Gastroesophageal sphincter (tissue), 4 donors: ENCODE data around the gene TAF1C. TPM values are rescaled to one million over a fixed set of nuclear protein-coding genes. Genes with fewer than 3 reads are reported as not detected.

Source experiments
- ATAC-seq: fragments of 150-250 bp; one replicate; pipeline ENCODE4 v1.9.1; 2016; ENCODE audit warnings: mild to moderate bottlenecking, moderate library complexity
- H3K27ac ChIP-seq, 4 donors: fragments of 200-600 bp; sonication (generic) in 3 of 4; 1 replicate in 3 of 4; 2 replicates in 1 of 4; pipeline ENCODE4 v1.5.1; 2016 to 2019
- H3K27me3 ChIP-seq: fragments of 200-600 bp; sonication (generic); one replicate; pipeline ENCODE4 v1.5.1; 2019
- H3K36me3 ChIP-seq, 2 donors: fragments of 200-600 bp; sonication (generic); one replicate each; pipeline ENCODE4 v1.5.1; 2019; ENCODE audit warnings: control low read depth in 1 of 2
- H3K4me1 ChIP-seq, 3 donors: fragments of 200-600 bp; sonication (generic); 1 replicate in 2 of 3; 2 replicates in 1 of 3; pipeline ENCODE4 v1.5.1; 2016 to 2019; ENCODE audit warnings: control low read depth in 2 of 3
- H3K4me3 ChIP-seq, 2 donors: fragments of 200-600 bp; sonication (generic); one replicate each; pipeline ENCODE4 v1.5.1; 2019; ENCODE audit warnings: mild to moderate bottlenecking in 1 of 2, moderate library complexity in 1 of 2
- H3K9me3 ChIP-seq, 3 donors: fragments of 200-600 bp; sonication (generic); one replicate each; pipeline ENCODE4 v1.5.1; 2017 to 2019; ENCODE audit warnings: control low read depth in 2 of 3
- EP300 ChIP-seq: sonication (generic); formaldehyde crosslinking; IDR thresholded peaks from one replicate; pipeline ENCODE4 v1.6.1; 2017; ENCODE audit warnings: antibody characterized with exemption, mild to moderate bottlenecking
- POLR2A ChIP-seq, 2 donors: fragments of 450-650 bp; IDR thresholded peaks; one replicate each; pipeline ENCODE4 v1.6.1; 2017; ENCODE audit warnings: antibody characterized with exemption in 2 of 2, mild to moderate bottlenecking in 2 of 2, moderate library complexity in 1 of 2
- POLR2AphosphoS5 ChIP-seq: sonication (generic); formaldehyde crosslinking; IDR thresholded peaks from one replicate; pipeline ENCODE4 v1.6.1; 2017; ENCODE audit warnings: antibody characterized with exemption
- WGBS, 2 donors: methylation state at CpG; one replicate each; pipeline ENCODE4 v1.1.5; 2018; ENCODE audit warnings: low coverage in 1 of 2; 5-methylcytosine and 5-hydroxymethylcytosine counted together
- total RNA-seq, 4 donors: library from RNA; depleted of rRNA; stranded (reverse); fragments of >200 nt; gene quantifications; one replicate each; pipeline ENCODE4 v1.1.0, GENCODE V29; 2016
- TF ChIP-seq, protein P1 (sequence below), 4 experiments: fragments of 200-600 bp in 2 of 4; fragments of 450-650 bp in 2 of 4; sonication (generic) in 1 of 4; IDR thresholded peaks; one replicate each; pipeline ENCODE4 v1.5.1; 2017 to 2019; ENCODE audit warnings: antibody characterized with exemption in 4 of 4, mild to moderate bottlenecking in 2 of 4, moderate library complexity in 2 of 4

Gene TAF1C
- total RNA-seq, 4 donors from 2014 or later: 16.1 to 51.4 (median 33.2) TPM

GRCh38 chr16:84138500-84138823, 48.4 kb downstream of the TAF1C start:
- 49 to 60% methylated on average over 2 of the region's 2 CpGs for WGBS, 2 donors
- ATAC-seq: no peak
- Histone ChIP-seq H3K4me3 (no peak overlapping the region), H3K4me1 (peaks cover 0 to 4% (median 0%) of the 10 kb centered on the region in 3 donors), H3K27me3 (no peaks in the 10 kb centered on the region), H3K36me3 (no peaks in the 10 kb centered on the region), H3K27ac (no peak overlapping the region), H3K9me3 (no peaks in the 10 kb centered on the region)
- TF ChIP-seq EP300: no peak
- TF ChIP-seq POLR2AphosphoS5: no peak
- TF ChIP-seq POLR2A (IDR thresholded peaks at IDR 0.05): no peak
- TF ChIP-seq, protein P1, sequence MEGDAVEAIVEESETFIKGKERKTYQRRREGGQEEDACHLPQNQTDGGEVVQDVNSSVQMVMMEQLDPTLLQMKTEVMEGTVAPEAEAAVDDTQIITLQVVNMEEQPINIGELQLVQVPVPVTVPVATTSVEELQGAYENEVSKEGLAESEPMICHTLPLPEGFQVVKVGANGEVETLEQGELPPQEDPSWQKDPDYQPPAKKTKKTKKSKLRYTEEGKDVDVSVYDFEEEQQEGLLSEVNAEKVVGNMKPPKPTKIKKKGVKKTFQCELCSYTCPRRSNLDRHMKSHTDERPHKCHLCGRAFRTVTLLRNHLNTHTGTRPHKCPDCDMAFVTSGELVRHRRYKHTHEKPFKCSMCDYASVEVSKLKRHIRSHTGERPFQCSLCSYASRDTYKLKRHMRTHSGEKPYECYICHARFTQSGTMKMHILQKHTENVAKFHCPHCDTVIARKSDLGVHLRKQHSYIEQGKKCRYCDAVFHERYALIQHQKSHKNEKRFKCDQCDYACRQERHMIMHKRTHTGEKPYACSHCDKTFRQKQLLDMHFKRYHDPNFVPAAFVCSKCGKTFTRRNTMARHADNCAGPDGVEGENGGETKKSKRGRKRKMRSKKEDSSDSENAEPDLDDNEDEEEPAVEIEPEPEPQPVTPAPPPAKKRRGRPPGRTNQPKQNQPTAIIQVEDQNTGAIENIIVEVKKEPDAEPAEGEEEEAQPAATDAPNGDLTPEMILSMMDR (IDR thresholded peaks at IDR 0.05): no peak

- no peaks in the 10 kb centered on the region for H3K9me3 ChIP-seq
- H3K4me3 ChIP-seq: no peak overlapping the region
- TF ChIP-seq EP300 (no peak), POLR2A (IDR thresholded peaks at IDR 0.05) (no peak), POLR2AphosphoS5 (no peak)
- TF ChIP-seq, protein P1 (IDR thresholded peaks at IDR 0.05): no peak
- no peaks in the 10 kb centered on the region for H3K36me3 ChIP-seq
- 89 to 94% methylated on average over 5 to 7 of the region's 7 CpGs for WGBS, 2 donors
- H3K27me3 ChIP-seq: no peaks in the 10 kb centered on the region
- no peak overlapping the region for H3K27ac ChIP-seq
- ATAC-seq: no peak
- H3K4me1 ChIP-seq: no peaks in the 10 kb centered on the region
These were observed 49.0 kb downstream of the TAF1C start for GRCh38 chr16:84137769-84138357.

DNA sequence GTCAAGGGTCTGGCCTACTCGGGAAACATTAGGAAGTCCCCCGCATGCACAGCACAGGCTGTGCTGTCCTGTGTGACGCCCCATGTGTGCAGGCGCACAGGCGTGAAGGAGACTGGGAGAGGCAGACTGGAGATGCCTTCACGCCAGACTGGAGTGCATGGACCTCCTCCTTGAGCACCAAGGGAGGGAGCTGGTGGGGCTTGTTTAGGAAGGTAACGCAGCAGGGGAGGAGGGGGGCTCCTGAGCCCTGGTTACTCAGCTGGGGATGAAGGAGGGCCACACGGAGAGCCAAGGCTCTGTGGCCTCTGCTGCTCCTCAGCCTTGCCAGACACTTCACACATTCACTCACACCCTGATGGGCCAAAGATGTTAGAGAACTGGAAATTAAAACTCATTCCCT, 49.6 kb downstream of the TAF1C start:
- no peaks in the 10 kb centered on the region for H3K36me3 ChIP-seq
- ATAC-seq: no peak
- H3K4me1 ChIP-seq: no peaks in the 10 kb centered on the region
- H3K27me3 ChIP-seq: no peaks in the 10 kb centered on the region
- H3K4me3 ChIP-seq: no peak overlapping the region
- H3K9me3 ChIP-seq: no peaks in the 10 kb centered on the region
- TF ChIP-seq POLR2A (IDR thresholded peaks at IDR 0.05): no peak
- no peak for TF ChIP-seq POLR2AphosphoS5
- TF ChIP-seq EP300: no peak
- TF ChIP-seq, protein P1 (IDR thresholded peaks at IDR 0.05): no peak
- no peak overlapping the region for H3K27ac ChIP-seq
- 71 to 81% methylated on average over 3 to 6 of the region's 8 CpGs for WGBS, 2 donors

DNA sequence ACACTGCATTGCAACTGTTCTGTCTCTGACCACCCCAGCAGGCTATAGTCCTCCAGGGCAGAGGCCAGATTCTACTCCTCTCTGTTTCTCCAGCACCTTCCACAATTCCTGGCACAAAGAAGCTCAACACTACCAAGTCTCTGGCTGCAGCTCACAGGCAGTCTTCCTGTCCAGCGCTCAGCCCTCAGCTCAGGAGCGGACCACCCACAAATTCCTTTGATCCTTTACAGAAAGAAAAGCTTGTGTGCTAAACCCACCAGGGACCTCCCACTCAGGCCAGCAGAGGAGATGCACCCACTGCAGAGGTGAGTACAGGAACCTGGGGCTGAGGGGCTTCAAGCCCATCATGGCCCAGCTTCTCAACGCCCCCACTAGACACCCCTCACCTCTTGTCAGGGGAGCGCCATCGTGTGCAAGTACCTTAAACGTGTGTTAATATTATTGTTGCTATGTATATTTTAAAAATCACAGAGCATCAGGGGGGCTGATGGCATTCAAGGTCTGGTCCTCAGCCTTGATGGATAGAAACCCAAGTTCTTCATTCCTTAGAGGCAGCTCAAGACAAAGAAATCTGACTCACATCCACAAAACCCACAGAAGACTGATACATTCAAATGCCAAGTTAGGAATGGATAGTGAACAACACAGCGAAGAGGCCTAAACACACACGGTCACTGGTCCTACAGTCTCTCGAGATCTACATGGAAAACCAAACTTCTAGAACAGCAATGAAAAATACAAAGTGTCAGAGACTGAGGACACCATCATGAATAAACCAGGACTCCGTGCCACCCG, 50.3 kb downstream of the TAF1C start:
- no peak for ATAC-seq
- H3K27ac ChIP-seq: no peak overlapping the region
- H3K27me3 ChIP-seq: no peaks in the 10 kb centered on the region
- 80% methylated on average over 8 of the region's 11 CpGs; no CpG with 5 or more reads in 1 of the 2 donors for WGBS, 2 donors
- no peaks in the 10 kb centered on the region for H3K36me3 ChIP-seq
- no peak overlapping the region for H3K4me3 ChIP-seq
- H3K4me1 ChIP-seq: no peaks in the 10 kb centered on the region
- H3K9me3 ChIP-seq: no peaks in the 10 kb centered on the region
- no peak for TF ChIP-seq POLR2AphosphoS5
- no peak for TF ChIP-seq EP300
- TF ChIP-seq, protein P1 (IDR thresholded peaks at IDR 0.05): no peak
- no peak for TF ChIP-seq POLR2A (IDR thresholded peaks at IDR 0.05)
